PC-9 (cell line): ENCODE results near the gene FBXO10. TPM values are rescaled to one million over a fixed set of nuclear protein-coding genes. Genes with fewer than 3 reads are reported as not detected.
"Not testable (repeated sequence)": the region's sequence is repeated elsewhere in the genome, so short reads cannot be mapped to it uniquely, and the experiment has no call there.

Experiments used
- BruUV-seq: library from RNA; stranded (reverse); fragments of 400-500 nt; replicated peaks from 2 replicates; lab custom pipeline; 2021; lab: Mats Ljungman, UMichigan
- CTCF ChIA-PET: fragments of 300-600 bp; sonication (Branson Sonifier 250); formaldehyde crosslinking; loops from one replicate; lab custom pipeline; 2022; ENCODE audit warnings: antibody characterized with exemption; lab: Charles Lee
- POLR2A ChIA-PET: fragments of 300-600 bp; sonication (Branson Sonifier 250); formaldehyde crosslinking; loops from one replicate; lab custom pipeline; 2022; ENCODE audit warnings: antibody characterized with exemption; ENCODE audit not compliant: unreplicated experiment; lab: Charles Lee
- DNase-seq, 2 experiments: peaks; one replicate each; pipeline versions ENCODE4 v3.0.0 to v3.0.0-alpha.2; 2015 to 2022; ENCODE audit warnings: mixed read lengths in 1 of 2
- H2AFZ ChIP-seq: fragments of 200-600 bp; sonication (generic); 2 replicates; pipeline ENCODE4 v1.8.1; 2017; ENCODE audit warnings: antibody characterized with exemption
- H3F3A ChIP-seq: fragments of 200-600 bp; sonication (generic); 2 replicates; pipeline ENCODE4 v1.8.1; 2017; ENCODE audit warnings: antibody characterized with exemption, mild to moderate bottlenecking, low read depth; ENCODE audit not compliant: insufficient read depth
- H3K27ac ChIP-seq: fragments of 200-600 bp; sonication (generic); 2 replicates; pipeline ENCODE4 v1.6.1; 2016; ENCODE audit warnings: mixed run types
- H3K27me3 ChIP-seq: fragments of 200-600 bp; sonication (generic); 2 replicates; pipeline ENCODE4 v1.6.1; 2016; ENCODE audit warnings: low read depth, mixed run types; ENCODE audit not compliant: insufficient read depth
- H3K36me3 ChIP-seq: fragments of 200-600 bp; sonication (generic); 2 replicates; pipeline ENCODE4 v1.6.1; 2016; ENCODE audit warnings: low read depth, mixed run types
- H3K4me1 ChIP-seq: fragments of 200-600 bp; sonication (generic); replicated peaks from 2 replicates; pipeline ENCODE4 v1.6.1; 2016; ENCODE audit warnings: mixed run types; ENCODE audit not compliant: insufficient read depth
- H3K4me2 ChIP-seq: fragments of 200-600 bp; sonication (generic); 2 replicates; pipeline ENCODE4 v1.6.1; 2017; ENCODE audit warnings: mixed run types
- H3K4me3 ChIP-seq: fragments of 200-600 bp; sonication (generic); 2 replicates; pipeline ENCODE4 v1.6.1; 2016; ENCODE audit warnings: mixed run types
- H3K79me2 ChIP-seq: fragments of 200-600 bp; sonication (generic); 2 replicates; pipeline ENCODE4 v1.6.1; 2017; ENCODE audit warnings: low read depth, mixed run types
- H3K9me2 ChIP-seq: fragments of 200-600 bp; sonication (generic); 2 replicates; pipeline ENCODE4 v1.8.1; 2017; ENCODE audit warnings: mild to moderate bottlenecking; ENCODE audit not compliant: insufficient read depth
- H3K9me3 ChIP-seq: fragments of 200-600 bp; sonication (generic); 2 replicates; pipeline ENCODE4 v1.8.1; 2016; ENCODE audit warnings: low read depth; ENCODE audit not compliant: insufficient read depth
- H4K20me1 ChIP-seq: fragments of 200-600 bp; sonication (generic); 2 replicates; pipeline ENCODE4 v1.8.1; 2017; ENCODE audit not compliant: insufficient read depth
- EZH2 ChIP-seq: fragments of 200-600 bp; sonication (generic); IDR thresholded peaks from 2 replicates; pipeline ENCODE4 v1.8.0; 2017; ENCODE audit warnings: antibody characterized with exemption, low read depth
- intact Hi-C: fragments of 100-400 bp; cut with micrococcal nuclease; formaldehyde crosslinking; loops from one replicate; pipeline ENCODE4 v1.10.0; 2022; ENCODE audit not compliant: unreplicated experiment
- total RNA-seq: library from RNA; stranded (reverse); gene quantifications from 2 replicates; pipeline ENCODE4 v1.2.3, GENCODE V29; 2021
- TF ChIP-seq, protein P1 (sequence below): fragments of 200-600 bp; sonication (generic); conservative IDR thresholded peaks from 2 replicates; pipeline ENCODE4 v1.6.1; 2017; ENCODE audit warnings: mixed run types, antibody characterized with exemption, mild to moderate bottlenecking, moderate library complexity

Gene FBXO10
- total RNA-seq, 1 experiment from 2014 or later: 3.7 TPM

- no peaks in the 10 kb centered on the region for H3K27me3 ChIP-seq
- no TSS peak for BruUV-seq
- no peak overlapping the region for H2AFZ ChIP-seq
- TF ChIP-seq EZH2: no peak
- TF ChIP-seq, protein P1, sequence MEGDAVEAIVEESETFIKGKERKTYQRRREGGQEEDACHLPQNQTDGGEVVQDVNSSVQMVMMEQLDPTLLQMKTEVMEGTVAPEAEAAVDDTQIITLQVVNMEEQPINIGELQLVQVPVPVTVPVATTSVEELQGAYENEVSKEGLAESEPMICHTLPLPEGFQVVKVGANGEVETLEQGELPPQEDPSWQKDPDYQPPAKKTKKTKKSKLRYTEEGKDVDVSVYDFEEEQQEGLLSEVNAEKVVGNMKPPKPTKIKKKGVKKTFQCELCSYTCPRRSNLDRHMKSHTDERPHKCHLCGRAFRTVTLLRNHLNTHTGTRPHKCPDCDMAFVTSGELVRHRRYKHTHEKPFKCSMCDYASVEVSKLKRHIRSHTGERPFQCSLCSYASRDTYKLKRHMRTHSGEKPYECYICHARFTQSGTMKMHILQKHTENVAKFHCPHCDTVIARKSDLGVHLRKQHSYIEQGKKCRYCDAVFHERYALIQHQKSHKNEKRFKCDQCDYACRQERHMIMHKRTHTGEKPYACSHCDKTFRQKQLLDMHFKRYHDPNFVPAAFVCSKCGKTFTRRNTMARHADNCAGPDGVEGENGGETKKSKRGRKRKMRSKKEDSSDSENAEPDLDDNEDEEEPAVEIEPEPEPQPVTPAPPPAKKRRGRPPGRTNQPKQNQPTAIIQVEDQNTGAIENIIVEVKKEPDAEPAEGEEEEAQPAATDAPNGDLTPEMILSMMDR: no peak
- no peak for DNase-seq
- no peak overlapping the region for H3K4me3 ChIP-seq
- H3K4me2 ChIP-seq: no peak overlapping the region
- no peaks in the 10 kb centered on the region for H3K9me3 ChIP-seq
- H3K79me2 ChIP-seq: no peaks in the 10 kb centered on the region
- no peaks in the 10 kb centered on the region for H3K9me2 ChIP-seq
- H4K20me1 ChIP-seq: no peaks in the 10 kb centered on the region
- no peaks in the 10 kb centered on the region for H3K36me3 ChIP-seq
- ChIA-PET CTCF (no interaction called here), POLR2A (no interaction called here)
- no peaks in the 10 kb centered on the region for H3K4me1 ChIP-seq
- H3F3A ChIP-seq: no peaks in the 10 kb centered on the region
- intact Hi-C loops: no loop called here
- H3K27ac ChIP-seq: no peak overlapping the region
Observed at GRCh38 chr9:37512437-37512836, 63.7 kb downstream of the FBXO10 start.

DNA sequence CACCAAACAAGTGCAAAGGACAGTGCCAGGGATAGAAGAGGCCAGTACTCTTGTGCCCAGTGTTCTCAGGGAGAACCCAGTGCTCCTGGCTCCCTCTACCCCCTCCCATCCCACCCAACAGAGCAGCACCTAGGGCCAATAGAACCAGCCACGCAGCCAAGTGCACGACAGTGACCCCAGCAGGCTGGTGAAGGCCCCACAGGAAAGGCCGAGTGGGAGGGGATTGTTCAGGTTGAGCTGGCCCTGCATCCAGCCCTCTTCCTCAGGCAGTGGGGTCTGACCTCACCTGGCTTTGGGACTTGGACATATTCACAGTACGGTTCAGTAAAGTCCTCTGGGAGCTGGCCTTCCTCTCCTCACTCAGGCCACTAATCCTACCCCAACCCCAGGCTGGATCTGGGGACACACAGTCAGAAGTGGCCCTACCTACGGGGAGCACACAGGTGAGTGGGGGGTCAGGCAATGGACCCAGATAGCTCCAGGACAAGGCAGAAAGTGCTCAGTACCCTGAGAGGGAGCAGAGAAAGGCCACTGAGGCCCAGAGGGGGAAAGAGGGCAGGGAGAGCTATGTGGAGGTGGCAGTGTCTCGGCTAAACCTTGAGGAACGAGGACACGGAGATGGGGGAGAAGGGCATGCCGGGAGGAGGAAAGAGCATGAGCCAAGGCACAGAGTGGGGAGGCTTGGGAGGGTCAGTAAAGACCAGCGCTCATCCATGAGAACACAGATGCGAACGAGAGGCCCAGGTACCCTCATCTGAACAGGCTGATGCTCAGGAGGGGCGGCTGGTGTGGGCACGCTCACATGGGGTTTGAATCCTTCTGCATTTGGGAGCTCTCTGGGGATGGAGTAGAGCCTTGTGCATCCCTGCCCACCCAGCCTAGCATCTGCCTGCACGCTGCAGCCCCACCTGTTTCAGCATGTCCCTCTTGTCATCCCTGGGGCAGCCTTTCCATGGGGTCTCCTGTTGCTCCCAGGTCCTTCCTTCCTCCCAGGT, 64.9 kb downstream of the FBXO10 start:
- no TSS peak for BruUV-seq
- H3K9me3 ChIP-seq: no peaks in the 10 kb centered on the region
- H3K79me2 ChIP-seq: no peaks in the 10 kb centered on the region
- no peak overlapping the region for H3K4me3 ChIP-seq
- intact Hi-C loops: no loop called here
- no peaks in the 10 kb centered on the region for H3K9me2 ChIP-seq
- no peak for TF ChIP-seq EZH2
- TF ChIP-seq, protein P1: no peak
- H3K27me3 ChIP-seq: no peaks in the 10 kb centered on the region
- no peak overlapping the region for H3K27ac ChIP-seq
- H3F3A ChIP-seq: no peaks in the 10 kb centered on the region
- H2AFZ ChIP-seq: no peak overlapping the region
- H3K4me2 ChIP-seq: no peak overlapping the region
- no peaks in the 10 kb centered on the region for H3K4me1 ChIP-seq
- CTCF ChIA-PET: no interaction called here
- H3K36me3 ChIP-seq: no peaks in the 10 kb centered on the region
- DNase-seq: no peak
- POLR2A ChIA-PET: no interaction called here
- no peaks in the 10 kb centered on the region for H4K20me1 ChIP-seq

GRCh38 chr9:37510053-37510452, 66.1 kb downstream of the FBXO10 start:
- CTCF ChIA-PET, H3K9me2 ChIP-seq, DNase-seq, H3K36me3 ChIP-seq, H3K27ac ChIP-seq, POLR2A ChIA-PET, H3K27me3 ChIP-seq, H2AFZ ChIP-seq, intact Hi-C loops, H3K9me3 ChIP-seq, H3K4me3 ChIP-seq, H4K20me1 ChIP-seq, H3F3A ChIP-seq, BruUV-seq, H3K4me2 ChIP-seq, H3K79me2 ChIP-seq, H3K4me1 ChIP-seq: not testable (repeated sequence)
